GM12873 (cell line): ENCODE results near the gene DMD.

Source experiments
- CTCF ChIP-seq: IDR thresholded peaks from 2 replicates; pipeline ENCODE4 v1.5.1; 2012; ENCODE audit warnings: low read depth, mild to moderate bottlenecking, moderate library complexity, low read length, control low read depth; ENCODE audit not compliant: insufficient read depth; ENCODE audit errors: missing control alignments

Gene DMD

GRCh38 chrX:31165241-31166035 lies 2045.9 kb downstream of the DMD start:
- no peak for TF ChIP-seq CTCF

GRCh38 chrX:31154946-31155345 lies 2056.4 kb downstream of the DMD start:
- TF ChIP-seq CTCF, result no peak

GRCh38 chrX:31153475-31154047 lies 2057.8 kb downstream of the DMD start:
- no peak for TF ChIP-seq CTCF

GRCh38 chrX:31147175-31147574 lies 2064.2 kb downstream of the DMD start:
- TF ChIP-seq CTCF, result no peak

- TF ChIP-seq CTCF, result no peak
Measured at GRCh38 chrX:31139961-31140360, 2071.4 kb downstream of the DMD start.

GRCh38 chrX:31138124-31138523 lies 2073.2 kb downstream of the DMD start:
- TF ChIP-seq CTCF, result no peak

GRCh38 chrX:31136144-31136611 lies 2075.2 kb downstream of the DMD start:
- TF ChIP-seq CTCF, result no peak
